Measurements from ENCODE around the gene PCNX2.

- TF ChIP-seq ZSCAN18 (CRISPR knock-in tag; IDR thresholded peaks at IDR 0.05), result no peak
- no peak for TF ChIP-seq CTCF (IDR thresholded peaks at IDR 0.05)
- no peak for TF ChIP-seq FOXJ3 (CRISPR knock-in tag; IDR thresholded peaks at IDR 0.05; ENCODE audit: borderline replicate concordance)
- TF ChIP-seq ZNF317 (CRISPR knock-in tag; IDR thresholded peaks at IDR 0.05; ENCODE audit: borderline replicate concordance, low read depth), result no peak
- no peak for TF ChIP-seq ZNF263 (CRISPR knock-in tag; IDR thresholded peaks at IDR 0.05; ENCODE audit: low read depth)
- TF ChIP-seq FOXP1 (CRISPR knock-in tag; IDR thresholded peaks at IDR 0.05; ENCODE audit: borderline replicate concordance), result no peak
- TF ChIP-seq CREB1 (CRISPR knock-in tag; IDR thresholded peaks at IDR 0.05), result no peak
- TF ChIP-seq ELF4 (CRISPR knock-in tag; IDR thresholded peaks at IDR 0.05; ENCODE audit: low read depth), result no peak
- no peak for TF ChIP-seq STAT6 (CRISPR knock-in tag; conservative IDR thresholded peaks at IDR 0.05; ENCODE audit: low read depth)
- TF ChIP-seq RELA (CRISPR knock-in tag; IDR thresholded peaks at IDR 0.05; ENCODE audit: borderline replicate concordance), result no peak
These were observed 329.7 kb downstream of the PCNX2 start for GRCh38 chr1:232965912-232966217.

All from WTC11 (cell line).